Camera-type eye (tissue), 1 donor: Measurements from ENCODE around the gene C11orf97. TPM values are rescaled to one million over a fixed set of nuclear protein-coding genes. Genes with fewer than 3 reads are reported as not detected.

Experiments used
- total RNA-seq: library from RNA; depleted of rRNA; stranded (reverse); fragments of >200 nt; gene quantifications from one replicate; pipeline ENCODE4 v1.2.3, GENCODE V29; 2014

Gene C11orf97, protein sequence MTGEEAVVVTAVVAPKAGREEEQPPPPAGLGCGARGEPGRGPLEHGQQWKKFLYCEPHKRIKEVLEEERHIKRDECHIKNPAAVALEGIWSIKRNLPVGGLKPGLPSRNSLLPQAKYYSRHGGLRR
- total RNA-seq: not detected

DNA sequence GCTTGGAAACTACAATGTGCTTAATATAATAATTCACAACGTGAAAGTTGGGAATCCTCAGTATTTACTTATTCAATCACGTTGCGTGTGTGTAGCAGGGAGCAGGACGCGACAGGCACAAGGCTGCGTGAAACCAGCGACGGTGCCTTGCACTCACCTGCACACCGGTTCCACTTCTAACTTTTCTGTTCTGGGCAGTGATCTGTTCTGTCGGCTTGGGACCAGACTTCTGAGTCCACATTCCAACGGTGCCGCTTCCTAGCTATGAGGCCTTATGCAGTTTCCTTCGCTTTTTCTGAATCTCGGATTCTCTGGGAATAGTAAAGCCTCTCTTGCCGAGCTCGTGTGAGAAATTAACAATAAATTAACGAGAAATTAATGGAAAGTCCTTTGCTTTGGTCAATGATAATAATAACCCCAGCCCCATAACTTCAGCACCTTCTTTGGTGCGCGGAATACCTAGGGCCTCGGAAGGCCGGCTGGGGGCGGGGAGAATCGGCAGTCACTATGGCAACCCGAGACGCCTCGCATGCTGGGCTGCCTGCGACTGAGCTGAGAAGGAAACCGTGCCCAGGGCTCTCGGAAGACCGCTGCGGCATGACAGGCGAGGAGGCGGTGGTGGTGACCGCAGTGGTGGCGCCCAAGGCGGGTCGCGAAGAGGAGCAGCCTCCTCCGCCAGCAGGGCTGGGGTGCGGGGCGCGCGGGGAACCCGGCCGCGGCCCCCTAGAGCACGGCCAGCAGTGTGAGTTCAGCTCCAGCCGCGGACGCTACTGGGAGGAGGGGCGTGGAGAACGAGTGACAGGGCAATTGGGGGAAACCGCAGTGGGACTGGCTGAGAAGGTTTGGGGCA, at the start of gene C11orf97:
Gene C11orf97 (plus strand): TSS at position 530 of the 850 bp plus-strand sequence. CDS start 68 bp downstream, at position 598.

DNA sequence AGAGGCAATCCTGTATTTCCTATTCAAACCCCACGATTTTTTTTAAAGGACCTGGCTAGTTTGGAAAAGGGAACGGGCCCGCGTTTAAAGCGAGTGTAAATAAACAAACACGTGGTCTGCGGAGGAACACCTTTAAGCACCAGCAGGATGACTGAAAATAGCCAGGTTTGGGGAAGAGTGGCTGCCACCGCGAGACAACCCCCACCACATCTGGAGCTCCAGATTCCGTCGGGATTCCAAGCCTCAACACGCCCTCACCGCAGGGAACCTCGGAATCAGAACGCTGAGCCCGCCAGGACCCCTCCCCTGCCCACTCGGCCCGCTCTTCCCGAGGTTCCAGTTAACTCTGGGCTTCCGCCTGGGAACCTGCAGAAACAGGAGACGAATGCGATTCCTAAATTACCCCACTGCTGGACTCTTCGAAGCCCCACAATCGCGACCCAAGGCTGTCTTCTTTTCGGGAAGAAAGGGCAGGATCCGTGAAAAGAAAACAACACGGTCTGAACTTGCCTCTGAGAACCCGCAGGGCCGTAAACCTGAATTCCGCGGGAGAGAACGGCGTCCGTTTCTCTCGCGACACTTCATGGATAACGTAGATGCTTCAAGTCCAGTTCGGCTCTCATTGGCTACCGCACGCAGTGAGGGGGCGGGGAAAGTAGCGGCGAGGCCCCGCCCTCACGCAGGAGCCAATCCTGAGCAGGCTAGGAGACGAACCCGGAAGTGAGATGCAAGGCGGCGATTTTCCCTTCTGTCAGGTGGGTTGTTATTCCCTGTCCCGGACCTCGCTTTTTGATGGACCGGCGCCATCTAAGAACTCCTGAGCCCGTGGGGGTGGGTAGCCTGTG, 18.8 kb upstream of the C11orf97 start, which contains the start of the genes ANKRD49 and MRE11:
Gene ANKRD49 (plus strand): TSS at position 704 of the 845 bp plus-strand sequence. CDS start 2,710 bp downstream, outside the sequence.
Gene MRE11 (minus strand): TSS at position 564 of the 845 bp plus-strand sequence. CDS start 1,043 bp downstream, outside the sequence.

DNA sequence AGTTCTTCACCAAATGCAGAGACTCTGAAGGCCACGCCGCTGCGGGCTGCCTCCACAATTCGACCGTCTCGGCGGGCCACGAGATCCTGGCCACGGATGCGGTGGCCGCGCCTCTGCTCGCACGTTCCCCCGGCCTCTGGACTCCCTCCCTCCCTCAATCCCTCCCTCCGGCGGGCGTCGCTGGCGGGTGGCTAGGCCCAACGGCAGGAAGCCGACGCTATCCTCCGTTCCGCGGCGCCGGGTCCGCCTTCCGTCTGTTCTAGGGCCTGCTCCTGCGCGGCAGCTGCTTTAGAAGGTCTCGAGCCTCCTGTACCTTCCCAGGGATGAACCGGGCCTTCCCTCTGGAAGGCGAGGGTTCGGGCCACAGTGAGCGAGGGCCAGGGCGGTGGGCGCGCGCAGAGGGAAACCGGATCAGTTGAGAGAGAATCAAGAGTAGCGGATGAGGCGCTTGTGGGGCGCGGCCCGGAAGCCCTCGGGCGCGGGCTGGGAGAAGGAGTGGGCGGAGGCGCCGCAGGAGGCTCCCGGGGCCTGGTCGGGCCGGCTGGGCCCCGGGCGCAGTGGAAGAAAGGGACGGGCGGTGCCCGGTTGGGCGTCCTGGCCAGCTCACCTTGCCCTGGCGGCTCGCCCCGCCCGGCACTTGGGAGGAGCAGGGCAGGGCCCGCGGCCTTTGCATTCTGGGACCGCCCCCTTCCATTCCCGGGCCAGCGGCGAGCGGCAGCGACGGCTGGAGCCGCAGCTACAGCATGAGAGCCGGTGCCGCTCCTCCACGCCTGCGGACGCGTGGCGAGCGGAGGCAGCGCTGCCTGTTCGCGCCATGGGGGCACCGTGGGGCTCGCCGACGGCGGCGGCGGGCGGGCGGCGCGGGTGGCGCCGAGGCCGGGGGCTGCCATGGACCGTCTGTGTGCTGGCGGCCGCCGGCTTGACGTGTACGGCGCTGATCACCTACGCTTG, 31.7 kb downstream of the C11orf97 start, which contains the start of gene FUT4:
Gene FUT4 (plus strand): TSS at position 227 of the 951 bp plus-strand sequence. CDS start 213 bp downstream, at position 440.

DNA sequence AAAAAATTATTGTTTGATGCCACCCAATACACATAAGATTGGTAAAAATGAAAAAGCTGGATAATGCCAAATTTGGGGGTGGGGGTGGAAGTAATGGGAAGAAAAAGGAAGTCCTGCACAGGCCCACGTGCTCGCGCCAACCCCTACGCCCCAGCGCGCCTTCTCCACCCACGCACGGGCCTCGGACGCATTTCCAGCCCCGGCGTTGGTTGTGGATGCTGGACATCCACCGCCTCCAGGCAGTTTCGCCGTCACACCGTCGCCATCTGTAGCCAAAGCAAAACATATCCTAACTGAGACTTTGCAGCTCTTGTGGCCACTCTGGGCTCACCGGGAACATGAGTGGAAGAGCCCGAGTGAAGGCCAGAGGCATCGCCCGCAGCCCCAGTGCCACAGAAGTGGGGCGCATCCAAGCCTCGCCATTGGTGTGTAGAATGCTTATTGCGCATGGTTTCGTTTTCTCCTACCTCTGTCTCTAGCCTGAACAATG, 55.0 kb downstream of the C11orf97 start, which contains the start of gene PIWIL4:
Gene PIWIL4 (plus strand): TSS at position 188 of the 490 bp plus-strand sequence. CDS start 151 bp downstream, at position 339.

Other genes with a start within 250 kb of the C11orf97 start
- not detected for gene IZUMO1R, start 207.9 kb upstream of the C11orf97 start, total RNA-seq
- 1.3 TPM for gene GPR83, start 111.0 kb upstream of the C11orf97 start, total RNA-seq
- 51.9 TPM for gene MRE11, start 18.6 kb upstream of the C11orf97 start, total RNA-seq
- 19.6 TPM for gene ANKRD49, start 18.5 kb upstream of the C11orf97 start, total RNA-seq
- 10.7 TPM for gene FUT4, start 31.5 kb downstream of the C11orf97 start, total RNA-seq
- 13.1 TPM for gene PIWIL4, start 54.9 kb downstream of the C11orf97 start, total RNA-seq